Hematopoietic multipotent progenitor cell treated with erythropoietin and hydrocortisone succinate and interleukin-3 and kit ligand, for 15 days (in vitro differentiated cells): ENCODE data around the gene FARP2.
A peak's percentile ranks its signal among the peaks of the same experiment; 100 is the strongest.
"Not testable (repeated sequence)": the region's sequence is repeated elsewhere in the genome, so short reads cannot be mapped to it uniquely, and the experiment has no call there.

Experiments used
- DNase-seq: peaks from one replicate; pipeline ENCODE4 v3.0.0-alpha.2; 2015; ENCODE audit warnings: low spot score

The FARP2 gene, protein sequence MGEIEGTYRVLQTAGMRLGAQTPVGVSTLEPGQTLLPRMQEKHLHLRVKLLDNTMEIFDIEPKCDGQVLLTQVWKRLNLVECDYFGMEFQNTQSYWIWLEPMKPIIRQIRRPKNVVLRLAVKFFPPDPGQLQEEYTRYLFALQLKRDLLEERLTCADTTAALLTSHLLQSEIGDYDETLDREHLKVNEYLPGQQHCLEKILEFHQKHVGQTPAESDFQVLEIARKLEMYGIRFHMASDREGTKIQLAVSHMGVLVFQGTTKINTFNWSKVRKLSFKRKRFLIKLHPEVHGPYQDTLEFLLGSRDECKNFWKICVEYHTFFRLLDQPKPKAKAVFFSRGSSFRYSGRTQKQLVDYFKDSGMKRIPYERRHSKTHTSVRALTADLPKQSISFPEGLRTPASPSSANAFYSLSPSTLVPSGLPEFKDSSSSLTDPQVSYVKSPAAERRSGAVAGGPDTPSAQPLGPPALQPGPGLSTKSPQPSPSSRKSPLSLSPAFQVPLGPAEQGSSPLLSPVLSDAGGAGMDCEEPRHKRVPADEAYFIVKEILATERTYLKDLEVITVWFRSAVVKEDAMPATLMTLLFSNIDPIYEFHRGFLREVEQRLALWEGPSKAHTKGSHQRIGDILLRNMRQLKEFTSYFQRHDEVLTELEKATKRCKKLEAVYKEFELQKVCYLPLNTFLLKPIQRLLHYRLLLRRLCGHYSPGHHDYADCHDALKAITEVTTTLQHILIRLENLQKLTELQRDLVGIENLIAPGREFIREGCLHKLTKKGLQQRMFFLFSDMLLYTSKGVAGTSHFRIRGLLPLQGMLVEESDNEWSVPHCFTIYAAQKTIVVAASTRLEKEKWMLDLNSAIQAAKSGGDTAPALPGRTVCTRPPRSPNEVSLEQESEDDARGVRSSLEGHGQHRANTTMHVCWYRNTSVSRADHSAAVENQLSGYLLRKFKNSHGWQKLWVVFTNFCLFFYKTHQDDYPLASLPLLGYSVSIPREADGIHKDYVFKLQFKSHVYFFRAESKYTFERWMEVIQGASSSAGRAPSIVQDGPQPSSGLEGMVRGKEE

DNA sequence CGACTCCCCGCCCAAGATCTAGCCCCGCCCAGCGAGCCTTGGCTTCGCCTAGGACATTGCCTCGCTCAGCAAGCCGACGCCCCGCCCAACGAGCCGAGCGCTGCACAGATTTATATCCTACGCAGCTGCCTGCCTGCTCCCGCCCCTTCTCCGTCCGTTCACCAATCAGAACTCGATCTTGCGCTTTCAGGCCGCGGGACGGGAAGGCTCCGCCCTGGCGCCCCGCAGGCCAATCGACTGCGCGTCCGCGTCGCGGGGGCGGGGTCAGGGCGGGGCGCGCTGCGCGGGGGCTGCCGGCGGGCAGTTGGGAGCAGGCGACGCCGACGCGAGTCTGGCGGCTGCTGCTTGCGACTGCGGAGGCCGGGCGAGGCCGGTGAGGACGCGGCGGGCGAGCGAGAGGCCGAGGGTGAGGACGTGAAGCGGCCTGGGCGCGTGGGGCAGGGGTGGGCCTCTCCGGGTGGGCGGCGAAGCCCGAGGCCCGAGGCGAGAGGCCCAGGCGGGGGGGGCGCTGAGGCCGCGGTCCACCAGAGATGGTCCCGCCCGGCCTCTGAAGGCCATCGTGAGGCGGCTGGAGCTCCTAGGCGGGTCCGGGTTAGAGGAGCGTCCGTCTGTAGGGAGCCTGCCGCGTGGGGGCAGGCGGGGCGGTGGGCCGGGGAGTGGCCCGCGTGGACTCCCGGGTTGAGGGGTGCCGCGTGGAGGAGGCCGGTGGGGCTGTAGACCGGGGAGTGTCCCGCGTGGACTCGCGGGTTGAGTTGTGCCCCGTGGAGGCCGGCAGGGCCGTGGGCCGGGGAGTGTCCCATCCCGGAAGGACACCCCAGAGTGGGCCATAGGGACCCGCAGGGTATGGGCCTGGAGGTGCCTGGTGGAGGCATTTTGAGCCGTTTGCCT is at the start of gene FARP2:
FARP2 (plus strand) TSS at position 303 of the 888 bp plus-strand sequence. CDS start 16,823 bp downstream, outside the sequence.
- DNase-seq = peak; percentile 98

DNA sequence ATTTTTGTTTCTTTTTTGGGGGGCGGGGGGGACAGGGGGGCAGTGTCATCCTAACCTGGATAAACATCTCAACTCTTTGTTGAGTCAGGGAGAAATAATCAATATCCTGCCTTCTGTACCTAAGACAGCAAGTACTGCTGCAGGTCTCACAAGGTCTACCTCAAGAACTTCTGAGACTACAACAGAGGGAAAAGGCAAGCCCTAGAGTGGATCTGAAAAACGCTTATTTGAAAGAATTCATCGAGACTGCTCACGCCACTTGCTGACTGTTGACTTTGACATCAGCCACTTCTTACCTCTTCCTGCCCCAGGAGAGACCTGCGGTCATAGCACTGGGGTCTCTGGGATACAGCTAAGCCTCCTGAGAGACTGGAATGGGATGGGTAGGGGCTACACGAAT is 49.0 kb upstream of the FARP2 start:
- no peak for DNase-seq

DNA sequence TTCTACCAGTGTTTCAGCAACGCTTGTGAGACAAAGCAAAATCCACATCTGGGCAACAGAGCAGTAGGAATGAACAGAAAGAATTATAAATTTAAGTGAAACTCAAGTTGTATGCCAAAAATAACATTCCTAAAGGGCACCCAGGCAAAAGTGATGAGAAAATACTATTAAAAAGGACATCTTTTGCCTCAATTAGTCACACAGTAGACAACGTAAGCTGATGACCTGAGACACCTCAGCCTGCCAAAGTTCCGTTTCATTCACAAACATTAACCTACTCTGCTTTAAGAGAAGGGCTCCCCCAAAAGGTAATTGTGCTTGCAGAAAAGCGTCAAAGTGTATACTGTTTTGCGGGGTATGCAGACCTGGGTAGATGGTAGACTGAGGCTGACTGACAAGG is 47.8 kb upstream of the FARP2 start:
- DNase-seq = no peak

DNA sequence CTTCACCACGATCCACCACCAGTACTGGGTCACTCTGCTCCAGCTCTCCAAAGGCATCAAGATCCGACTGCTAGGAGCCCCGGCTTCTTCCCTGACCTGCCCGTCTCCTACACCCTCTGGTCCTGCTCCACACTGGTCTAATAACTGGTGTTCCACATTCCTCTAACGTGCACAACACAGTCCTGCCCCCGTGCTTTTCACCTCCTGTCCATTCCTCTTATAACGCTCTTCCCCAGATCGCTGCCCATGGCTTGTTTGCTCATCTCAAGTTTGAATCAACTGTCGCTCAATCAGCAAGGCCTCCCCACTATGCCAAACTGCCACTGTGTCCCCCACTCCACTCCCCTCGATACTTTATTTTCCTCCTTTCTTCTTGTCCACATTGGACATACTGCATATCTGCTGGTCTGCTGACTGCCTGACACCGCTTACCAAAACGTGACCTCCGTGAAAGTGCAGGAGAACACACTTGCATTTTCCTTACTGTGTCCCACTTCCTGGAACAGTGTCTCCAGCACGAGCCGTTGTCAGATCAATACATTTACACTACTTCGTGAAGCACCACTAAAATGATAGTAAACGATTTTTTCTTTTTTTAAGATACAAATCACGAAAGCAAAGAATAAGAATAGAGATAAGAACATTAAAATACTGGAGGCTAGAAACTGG is 47.1 kb upstream of the FARP2 start:
- no peak for DNase-seq

DNA sequence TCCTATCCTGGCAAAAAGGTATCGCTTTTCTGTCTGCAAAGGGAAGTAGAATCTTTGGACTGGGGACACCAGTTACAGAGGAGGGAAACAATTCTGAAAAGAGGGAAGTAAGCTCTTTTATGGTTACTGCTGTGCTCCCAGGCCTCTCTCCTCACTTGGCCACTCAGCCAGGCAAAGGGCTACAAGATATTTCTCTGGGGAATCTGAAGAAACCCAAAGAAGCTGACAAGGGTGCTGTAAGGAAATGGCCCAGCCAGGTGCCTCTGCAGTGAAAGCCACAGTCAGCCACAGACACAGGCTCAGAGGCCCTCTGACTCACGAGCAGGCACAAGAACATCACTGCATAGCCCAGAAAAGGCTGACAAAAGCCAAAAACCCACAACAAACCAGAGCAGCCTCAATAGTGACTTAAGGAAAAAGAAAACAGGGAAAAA is 46.4 kb upstream of the FARP2 start:
- no peak for DNase-seq

DNA sequence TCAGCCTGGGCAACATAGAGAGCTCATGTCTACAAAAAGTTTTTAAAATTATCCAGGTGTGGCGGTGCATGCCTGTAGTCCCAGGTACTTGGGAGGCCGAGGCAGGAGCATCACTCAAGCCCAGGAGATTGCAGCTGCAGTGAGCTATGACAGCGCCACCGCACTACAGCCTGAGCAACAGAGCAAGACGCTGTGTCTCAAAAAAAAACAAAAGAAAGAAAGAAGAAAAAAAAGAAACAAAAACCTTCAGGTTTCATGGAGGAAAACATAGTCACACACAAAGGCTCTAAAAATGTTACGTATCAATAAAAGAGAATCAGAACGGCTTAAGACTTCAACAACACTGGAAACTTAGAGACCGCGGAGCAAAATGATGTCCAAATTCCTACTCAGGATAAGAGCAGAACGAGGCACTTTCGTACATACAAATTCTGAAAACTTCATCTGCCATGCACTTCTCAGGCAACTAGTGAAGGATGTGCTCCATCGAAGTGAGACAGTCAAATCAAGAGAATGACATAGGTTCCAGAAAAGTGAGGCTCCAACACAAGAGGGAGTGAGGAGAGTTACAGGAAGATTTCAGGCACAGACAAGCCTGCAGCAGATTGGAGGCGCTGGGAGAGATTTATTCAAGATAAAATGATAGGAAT is 45.0 kb upstream of the FARP2 start:
- DNase-seq = no peak

DNA sequence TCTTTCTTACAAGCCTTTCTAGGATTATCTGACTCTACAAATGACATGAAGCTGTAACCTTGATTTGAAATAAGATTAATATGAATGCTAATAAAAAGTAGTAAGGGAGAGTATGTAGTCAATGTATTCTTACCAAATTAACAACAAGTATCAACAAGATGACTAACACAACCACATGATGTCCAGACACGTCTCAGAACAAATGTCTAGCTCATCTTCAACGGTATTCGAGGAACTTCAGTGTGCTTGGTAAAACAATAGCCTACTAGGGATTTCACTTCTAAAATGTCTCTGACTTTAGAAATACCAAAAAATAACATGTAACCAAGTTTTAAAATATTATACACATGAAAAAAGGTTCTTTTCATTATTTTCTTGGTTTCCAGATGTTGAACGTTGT is 44.0 kb upstream of the FARP2 start:
- no peak for DNase-seq

DNA sequence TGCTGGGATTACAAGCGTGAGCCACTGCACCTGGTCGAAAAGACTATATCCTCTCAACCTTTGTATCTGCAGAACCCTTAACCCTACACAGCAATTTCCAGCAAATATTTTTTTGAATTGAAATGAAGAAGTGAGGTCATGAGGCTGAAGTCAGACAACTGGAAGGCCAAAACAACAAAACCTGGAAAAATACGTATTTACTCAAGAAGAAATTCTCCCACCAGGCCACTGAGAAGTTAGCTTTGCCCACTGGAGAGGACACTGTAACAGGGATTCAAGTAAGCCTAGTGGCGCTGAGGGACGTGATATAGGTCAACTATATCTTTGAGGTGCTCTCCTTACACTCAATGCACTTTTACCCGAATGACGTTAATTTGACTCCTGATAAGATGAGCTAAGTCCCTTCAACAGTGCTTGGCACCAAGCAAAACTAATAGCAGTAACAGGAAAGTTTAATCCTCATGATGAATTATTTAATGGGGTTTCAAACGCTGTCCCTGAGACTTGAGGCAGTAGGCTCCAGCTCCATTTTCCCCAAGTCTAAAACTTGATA is 42.5 kb upstream of the FARP2 start:
- no peak for DNase-seq

DNA sequence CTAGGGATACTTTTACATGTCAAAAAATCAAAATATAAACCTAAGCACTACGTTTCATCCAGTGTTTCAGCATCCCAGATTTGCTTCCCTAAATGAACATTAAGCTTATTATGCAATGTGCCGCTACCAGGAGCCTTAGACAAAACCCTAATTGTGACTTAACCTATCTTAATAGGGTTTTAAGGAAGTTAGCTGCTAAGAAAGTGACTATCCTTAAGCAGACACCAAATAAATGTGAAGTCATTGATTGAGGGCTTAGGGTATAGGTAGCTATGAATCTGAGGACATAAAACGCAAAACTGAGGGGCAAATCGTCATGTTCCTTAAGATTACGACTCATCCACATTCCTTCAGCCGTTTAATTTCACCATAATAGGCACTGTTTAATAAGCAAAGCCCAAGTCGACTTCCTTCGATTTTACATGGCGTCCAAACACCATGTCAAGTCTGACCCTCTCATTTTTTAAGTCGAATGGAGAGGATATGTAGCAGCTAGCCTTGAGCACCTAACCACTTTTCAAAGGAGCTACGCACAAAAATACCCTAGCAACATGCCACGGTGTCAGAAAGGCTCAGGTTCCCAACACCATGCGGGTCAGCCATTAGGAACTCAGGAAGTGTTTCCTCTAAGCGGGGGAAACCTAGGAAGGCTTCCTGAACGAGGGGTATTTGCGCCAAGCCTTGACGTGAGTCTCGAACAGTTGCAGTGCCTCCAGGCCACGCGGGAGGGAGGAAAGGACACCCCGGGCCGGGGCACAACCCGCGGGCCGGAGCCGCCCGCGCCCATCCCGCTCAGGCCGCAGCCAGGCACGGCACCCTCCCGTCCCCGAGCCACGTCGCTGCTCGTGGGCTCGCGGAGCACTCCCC is 41.6 kb upstream of the FARP2 start:
- DNase-seq = no peak

DNA sequence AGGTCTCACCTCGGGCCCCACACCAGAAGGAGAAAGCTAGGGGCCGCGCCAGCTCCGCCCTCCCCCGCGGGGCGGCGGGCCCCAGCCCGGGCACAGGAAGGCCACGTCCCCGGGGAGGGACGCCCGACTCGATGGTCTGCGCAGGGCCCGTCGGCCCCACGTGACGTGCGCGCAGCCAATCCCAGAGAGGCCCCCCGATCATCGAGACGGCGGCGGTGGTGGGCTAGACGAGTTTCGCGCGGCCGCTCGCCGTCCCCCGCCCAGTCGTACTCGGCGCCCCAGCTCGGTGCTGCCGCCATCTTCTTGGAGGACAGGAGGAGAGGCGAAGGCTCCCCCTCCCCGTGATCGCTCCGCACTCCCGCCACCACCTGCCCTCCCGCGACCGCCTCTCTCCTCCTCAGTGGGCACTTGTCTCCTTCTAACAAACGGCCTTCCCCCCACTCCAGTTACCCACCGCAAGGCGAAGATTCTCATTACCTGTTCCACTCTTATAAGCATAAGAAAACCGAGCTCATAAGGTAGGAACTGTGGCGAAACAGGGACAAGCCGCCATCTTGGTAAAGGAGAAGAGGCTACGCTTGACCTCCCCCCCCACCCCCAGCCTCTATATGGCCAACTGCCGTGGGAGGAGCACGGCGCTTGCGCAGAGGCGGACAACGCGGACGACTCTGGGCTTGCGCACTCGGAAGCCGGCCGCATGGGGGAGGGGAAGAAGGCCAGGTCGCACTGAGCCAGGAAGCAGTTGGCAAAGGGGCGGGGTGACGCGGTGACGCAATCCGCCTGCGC is 40.8 kb upstream of the FARP2 start, which contains the start of gene HDLBP:
HDLBP (minus strand) TSS at position 580 of the 786 bp plus-strand sequence. CDS start 48,803 bp downstream, outside the sequence.
- DNase-seq = peak; percentile 99

DNA sequence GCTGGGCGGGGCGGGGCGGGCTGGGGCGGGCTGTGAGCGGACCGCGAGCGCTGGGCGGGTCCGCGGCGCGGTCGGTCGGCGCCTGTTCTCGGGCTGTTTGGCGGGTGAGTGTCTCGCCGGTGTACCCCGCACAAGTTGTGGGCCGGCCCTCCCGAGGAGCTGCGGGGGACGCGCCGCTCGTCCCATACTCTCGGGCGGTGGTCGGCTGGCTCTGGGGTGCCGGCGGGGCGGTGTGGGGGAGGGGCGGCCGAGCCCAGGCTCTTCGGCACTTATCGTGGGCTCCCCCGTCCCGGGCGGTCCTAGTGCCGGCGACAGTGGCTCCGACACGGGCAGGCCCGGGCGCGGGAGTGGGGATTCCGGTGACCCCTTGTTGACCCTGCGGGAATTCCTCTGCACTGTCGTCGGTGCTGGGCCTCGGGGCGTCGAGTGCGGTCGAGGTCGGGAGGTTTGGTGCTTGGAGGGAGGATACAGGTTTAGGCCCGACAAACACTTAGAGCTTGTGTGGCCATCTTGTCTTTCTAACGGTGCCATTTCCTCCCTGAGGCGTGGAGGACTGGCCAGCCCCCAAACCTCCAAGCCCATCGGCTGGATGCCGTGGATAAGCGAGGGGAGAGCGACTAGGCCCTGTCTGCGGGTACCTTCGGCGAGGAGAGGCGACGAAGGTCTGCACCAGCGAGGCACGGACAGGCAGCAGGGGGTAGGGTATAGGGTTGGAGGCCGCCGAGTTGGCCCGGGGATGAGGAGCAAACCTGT is 40.0 kb upstream of the FARP2 start, which contains the start of gene SEPTIN2:
SEPTIN2 (plus strand) TSS at position 47 of the 753 bp plus-strand sequence. CDS start 8,308 bp downstream, outside the sequence.
- no peak for DNase-seq

DNA sequence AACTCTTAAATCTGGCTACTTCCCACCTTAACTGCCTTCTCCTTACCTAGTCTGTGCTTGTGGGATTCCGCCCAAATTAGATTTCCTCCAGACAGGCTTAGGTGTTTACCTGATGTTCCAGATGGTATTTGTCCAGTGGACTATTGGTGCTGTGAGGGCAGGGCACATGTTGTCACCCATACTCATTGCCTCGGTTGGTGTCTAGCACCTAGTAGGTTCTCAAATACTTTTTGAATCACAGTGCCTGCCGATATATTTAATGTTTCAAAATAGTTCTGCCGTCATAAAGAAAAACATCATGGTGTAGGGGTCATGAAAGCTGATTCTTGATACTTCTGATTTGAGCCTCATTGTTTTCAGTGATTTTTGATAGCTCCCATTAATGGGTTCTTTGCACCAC is 39.3 kb upstream of the FARP2 start:
- no peak for DNase-seq

DNA sequence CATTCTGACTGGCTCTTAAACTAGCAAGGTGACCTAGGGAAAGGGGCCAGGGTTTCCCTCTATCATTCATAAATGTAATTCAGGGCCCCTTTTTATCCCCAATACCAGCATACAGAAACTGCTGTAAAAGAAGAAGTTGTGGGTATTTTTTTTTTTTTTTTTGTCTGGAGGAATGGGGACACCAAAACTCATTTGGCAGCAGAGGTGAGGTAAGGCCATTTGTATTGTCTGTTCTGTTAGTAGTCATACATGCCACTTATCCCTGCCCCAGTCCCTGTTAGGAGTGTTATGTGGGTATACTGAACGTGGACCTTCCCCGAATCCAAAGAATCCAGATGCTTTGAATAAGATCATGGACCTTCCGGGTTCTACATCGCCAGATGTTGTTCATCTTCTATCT is 38.7 kb upstream of the FARP2 start:
- DNase-seq = no peak

DNA sequence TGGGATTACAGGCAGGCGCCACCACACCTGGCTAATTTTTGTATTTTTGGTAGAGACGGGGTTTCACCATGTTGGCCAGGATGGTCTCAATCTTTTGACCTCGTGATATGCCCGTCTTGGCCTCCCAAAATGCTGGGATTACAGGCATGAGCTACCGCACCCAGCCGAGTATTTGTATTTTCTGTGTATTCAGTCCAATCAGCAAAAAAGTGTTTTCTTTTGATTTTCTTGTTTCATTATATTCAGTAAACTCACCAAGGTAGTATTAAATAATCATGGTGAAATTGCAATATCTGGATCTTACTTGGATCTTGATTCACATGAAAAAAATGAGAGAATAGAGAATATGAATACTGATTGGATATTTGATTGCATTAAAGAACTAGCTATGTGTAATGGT is 37.3 kb upstream of the FARP2 start:
- not testable (repeated sequence) for DNase-seq

DNA sequence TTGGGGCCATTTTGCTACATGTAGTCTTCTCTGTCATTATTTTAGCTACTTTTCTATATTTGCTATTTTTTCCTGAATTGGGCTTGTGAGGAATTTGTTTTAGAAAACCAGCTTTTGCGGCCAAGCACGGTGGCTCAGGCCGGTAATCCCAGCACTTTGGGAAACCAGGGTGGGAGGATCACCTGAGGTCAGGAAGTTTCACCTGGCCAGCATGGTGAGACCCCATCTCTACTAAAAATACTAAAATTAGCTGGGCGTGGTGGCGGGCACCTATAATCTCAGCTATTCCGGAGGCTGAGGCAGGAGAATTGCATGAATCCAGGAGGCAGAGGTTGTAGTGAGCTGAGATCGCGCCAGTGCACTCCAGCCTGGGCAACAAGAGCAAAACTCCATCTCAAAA is 35.7 kb upstream of the FARP2 start:
- DNase-seq = no peak

DNA sequence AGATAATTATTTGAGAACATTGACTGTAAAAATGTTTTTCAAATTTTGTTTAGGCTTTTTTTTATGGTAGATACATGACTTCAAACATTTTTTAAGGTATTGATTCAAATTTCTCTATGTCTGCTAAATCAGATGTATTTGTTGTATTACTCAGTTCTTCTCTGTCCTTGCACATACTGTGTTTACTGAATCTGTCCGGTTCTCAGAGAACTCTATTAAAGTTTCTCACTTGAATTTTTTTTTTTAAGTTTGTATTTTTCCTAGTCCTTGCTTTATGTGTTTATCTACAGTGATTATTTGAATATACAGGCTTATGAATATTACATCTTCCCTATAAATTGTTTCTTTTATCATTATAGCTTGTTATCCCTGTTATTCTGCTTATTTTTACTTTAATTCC is 35.1 kb upstream of the FARP2 start:
- no peak for DNase-seq

DNA sequence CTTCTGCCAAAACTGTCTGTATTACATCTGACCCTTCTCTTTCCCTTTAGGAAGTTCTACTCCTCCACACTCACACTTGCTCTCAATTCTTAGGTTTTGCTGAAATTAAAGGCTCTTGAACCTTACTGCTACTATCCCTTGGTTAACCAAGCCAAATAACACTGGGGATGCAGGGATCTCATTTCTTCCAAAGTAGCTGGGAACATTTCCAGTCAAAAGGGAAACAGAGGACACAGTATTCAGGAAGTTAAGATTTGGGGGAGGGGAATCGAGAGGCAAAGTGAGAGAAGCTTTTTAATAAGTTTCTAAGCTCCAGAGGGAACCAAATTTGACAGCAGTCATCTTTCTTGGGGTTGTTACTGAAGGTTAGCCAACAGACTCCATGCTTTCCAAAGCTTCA is 34.2 kb upstream of the FARP2 start:
- no peak for DNase-seq
